Measurements from ENCODE around the gene VAPA.

GRCh38 chr18:9907867-9908266 lies 5.9 kb upstream of the VAPA start:
- TF ChIP-seq CTCF (IDR thresholded peaks at IDR 0.05) (no peak), POLR2A (IDR thresholded peaks at IDR 0.05) (no peak)

Data from gastroesophageal sphincter (tissue), 3 donors.